Adrenal gland (tissue), 12 donors: ENCODE data around the gene KCNIP1. TPM values are rescaled to one million over a fixed set of nuclear protein-coding genes. Genes with fewer than 3 reads are reported as not detected.

Experiments
- DNase-seq, 7 donors: peaks; one replicate each; pipeline ENCODE4 v3.0.0-alpha.2; 2019 to 2020
- H3K27ac ChIP-seq, 5 donors: fragments of 200-600 bp; sonication (generic) in 4 of 5; 1 replicate in 3 of 5; 2 replicates in 2 of 5; pipeline versions ENCODE4 v1.5.1 to v1.8.0; 2016 to 2020; ENCODE audit warnings: mild to moderate bottlenecking in 1 of 5
- H3K27me3 ChIP-seq: fragments of 200-600 bp; 2 replicates; pipeline ENCODE4 v1.8.0; 2021
- H3K36me3 ChIP-seq, 2 donors: fragments of 200-600 bp; replicated peaks in 1 of 2; 1 replicate in 1 of 2; 2 replicates in 1 of 2; pipeline versions ENCODE4 v1.5.1 to v1.8.0; 2018 to 2022
- H3K4me1 ChIP-seq, 2 donors: fragments of 200-600 bp; replicated peaks in 1 of 2; 1 replicate in 1 of 2; 2 replicates in 1 of 2; pipeline versions ENCODE4 v1.5.1 to v1.8.0; 2018 to 2021
- H3K4me3 ChIP-seq, 4 donors: fragments of 200-600 bp; sonication (generic) in 3 of 4; one replicate each; pipeline ENCODE4 v1.5.1; 2016 to 2018
- H3K9me3 ChIP-seq, 3 donors: fragments of 200-600 bp; sonication (generic) in 1 of 3; replicated peaks in 1 of 3; 1 replicate in 2 of 3; 2 replicates in 1 of 3; pipeline versions ENCODE4 v1.5.1 to v1.8.0; 2016 to 2021
- CTCF ChIP-seq, 6 experiments: fragments of 450-650 bp in 4 of 6; fragments of 200-600 bp in 2 of 6; sonication (generic) in 1 of 6; IDR thresholded peaks; 1 replicate in 5 of 6; 2 replicates in 1 of 6; pipeline versions ENCODE4 v1.5.1 to v1.8.0; 2016 to 2021; ENCODE audit warnings: antibody characterized with exemption in 6 of 6, mild to moderate bottlenecking in 2 of 6, moderate library complexity in 1 of 6
- POLR2A ChIP-seq, 2 donors: fragments of 450-650 bp; IDR thresholded peaks; one replicate each; pipeline ENCODE4 v1.6.1; 2017; ENCODE audit warnings: antibody characterized with exemption in 2 of 2, mild to moderate bottlenecking in 2 of 2, moderate library complexity in 1 of 2
- WGBS, 4 donors: extraction: QIAGEN DNeasy Blood & Tissue Kit in 2 of 4; methylation state at CpG; one replicate each; pipeline versions ENCODE4 v1.1.5 to v1.1.7; 2013 to 2017; 5-methylcytosine and 5-hydroxymethylcytosine counted together
- intact Hi-C, 2 donors: fragments of 100-400 bp; cut with DNase I; formaldehyde crosslinking; loops; one replicate each; pipeline versions ENCODE4 v1.14.1 to v1.15.0; 2022 to 2023
- polyA plus RNA-seq, 3 donors: library from polyadenylated mRNA; stranded (reverse); fragments of 200-250 nt in 2 of 3; fragments of 350-450 nt in 1 of 3; fragmentation: Illumina TruSeq in 1 of 3; extraction: RNeasy Lipid Tissue Mini Kit (QIAGEN cat#74804) in 1 of 3; gene quantifications; one replicate each; pipeline ENCODE4 v1.2.3, GENCODE V29; 2013 to 2014
- total RNA-seq, 9 donors: library from RNA; depleted of rRNA in 4 of 9; stranded (reverse); fragments of >200 nt in 4 of 9; fragments of 120-200 nt in 1 of 9; fragmentation: NEBNext Ultra II Directional in 1 of 9; extraction: Animal tissue kit (Norgen Biotek cat#: 25700) in 1 of 9; gene quantifications; one replicate each; pipeline versions ENCODE4 v1.1.0 to v1.2.4, GENCODE V29; 2013 to 2023
- donor health status: healthy with polysubstance abuse.
- donor health status: Bipolar disorder and iron deficiency.
- donor health status: DM: yes; HTN: yes; CAD: no.
- donor health status: DM: no; HTN: no; CAD: no.
- donor health status: DM: no; HTN: no; CAD: no.
- donor health status: DM: yes; HTN: yes; CAD: no.

Gene KCNIP1
- total and polyA plus RNA-seq, 12 donors = 0.14 to 12.6 (median 1.7) TPM; not detected in 1

- Histone ChIP-seq H3K36me3 (no peaks in the 10 kb centered on the region), H3K4me3 (no peak overlapping the region), H3K9me3 (no peaks in the 10 kb centered on the region), H3K4me1 (no peaks in the 10 kb centered on the region), H3K27me3 (no peaks in the 10 kb centered on the region), H3K27ac (no peak overlapping the region)
- WGBS, 4 donors = 91 to 99% (median 94%) methylated on average over 3 of the region's 3 CpGs
- intact Hi-C loops = no loop called here
- no peak for TF ChIP-seq POLR2A (IDR thresholded peaks at IDR 0.05)
- no peak for TF ChIP-seq CTCF (IDR thresholded peaks at IDR 0.05)
- no peak for DNase-seq
Observed at GRCh38 chr5:170524576-170524975, 20.8 kb downstream of the KCNIP1 start.

- intact Hi-C loops = no loop called here
- WGBS, 4 donors = 54 to 76% (median 70%) methylated on average over 4 to 7 of the region's 7 CpGs
- TF ChIP-seq CTCF (IDR thresholded peaks at IDR 0.05) (no peak), POLR2A (IDR thresholded peaks at IDR 0.05) (no peak)
- Histone ChIP-seq H3K4me3 (no peak overlapping the region), H3K27me3 (no peaks in the 10 kb centered on the region), H3K27ac (no peak overlapping the region), H3K36me3 (no peaks in the 10 kb centered on the region), H3K9me3 (no peaks in the 10 kb centered on the region), H3K4me1 (no peaks in the 10 kb centered on the region)
- DNase-seq = peak in 3 of 7 donors; percentile 23 to 28 (median 24)
Observed at GRCh38 chr5:170525470-170526211, 21.8 kb downstream of the KCNIP1 start.

GRCh38 chr5:170527991-170528390 is 24.2 kb downstream of the KCNIP1 start:
- intact Hi-C loops = no loop called here

GRCh38 chr5:170528976-170529375 is 25.2 kb downstream of the KCNIP1 start:
- Histone ChIP-seq H3K4me3 (no peak overlapping the region), H3K27me3 (no peaks in the 10 kb centered on the region), H3K36me3 (no peaks in the 10 kb centered on the region), H3K9me3 (no peaks in the 10 kb centered on the region), H3K27ac (no peak overlapping the region), H3K4me1 (no peaks in the 10 kb centered on the region)
- TF ChIP-seq CTCF (IDR thresholded peaks at IDR 0.05) (no peak), POLR2A (IDR thresholded peaks at IDR 0.05) (no peak)
- no peak for DNase-seq
- intact Hi-C loops = no loop called here
- WGBS, 4 donors = 70 to 100% (median 96%) methylated on average over 1 of the region's 1 CpG

More at GRCh38 chr5:170527991-170528390, 24.2 kb downstream of the KCNIP1 start:
- Histone ChIP-seq H3K4me3 (no peak overlapping the region), H3K27ac (no peak overlapping the region), H3K36me3 (no peaks in the 10 kb centered on the region), H3K27me3 (no peaks in the 10 kb centered on the region), H3K4me1 (no peaks in the 10 kb centered on the region), H3K9me3 (no peaks in the 10 kb centered on the region)
- DNase-seq = no peak
- 86 to 100% (median 88%) methylated on average over 3 of the region's 3 CpGs for WGBS, 4 donors
- TF ChIP-seq CTCF (IDR thresholded peaks at IDR 0.05) = no peak
- no peak for TF ChIP-seq POLR2A (IDR thresholded peaks at IDR 0.05)
